COR-L47 (cell line): ENCODE measurements around the gene PXMP4.

Source experiments
- DNase-seq: peaks from one replicate; lab custom pipeline; 2025; lab: John Stamatoyannopoulos, UW

PXMP4 gene

GRCh38 chr20:33684533-33685327 is 35.4 kb downstream of the PXMP4 start:
- peak; percentile 96 for DNase-seq

DNA sequence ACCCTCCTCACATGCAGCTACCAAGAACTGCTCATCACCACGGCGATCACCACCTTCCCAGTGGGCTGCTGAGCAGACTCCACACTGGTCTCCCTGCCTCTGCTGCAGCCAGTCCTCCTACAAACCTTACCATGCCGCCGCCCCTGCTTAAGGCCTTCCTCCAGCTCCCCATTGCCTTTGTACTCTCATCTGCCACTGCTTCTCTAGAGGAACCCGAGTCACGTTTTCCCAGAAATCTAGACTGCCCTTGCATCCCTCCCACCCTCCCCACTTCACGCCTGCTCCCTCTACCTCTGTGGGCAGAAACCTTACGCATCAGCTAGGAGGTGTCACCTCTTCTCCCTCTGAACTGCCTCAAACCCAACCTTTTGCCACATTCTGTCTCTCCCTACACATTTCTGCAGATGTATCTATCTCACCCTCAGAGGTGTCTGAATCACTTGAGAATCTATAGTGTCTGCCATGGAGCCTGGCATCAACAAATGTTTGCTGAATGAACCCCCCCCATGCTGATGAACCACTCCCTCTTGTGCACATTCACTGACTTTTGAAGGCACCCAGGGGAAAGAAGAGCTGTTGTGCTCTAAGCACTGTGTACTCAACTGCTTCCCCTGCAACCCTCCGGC is 38.3 kb downstream of the PXMP4 start:
- peak; percentile 28 for DNase-seq

DNA sequence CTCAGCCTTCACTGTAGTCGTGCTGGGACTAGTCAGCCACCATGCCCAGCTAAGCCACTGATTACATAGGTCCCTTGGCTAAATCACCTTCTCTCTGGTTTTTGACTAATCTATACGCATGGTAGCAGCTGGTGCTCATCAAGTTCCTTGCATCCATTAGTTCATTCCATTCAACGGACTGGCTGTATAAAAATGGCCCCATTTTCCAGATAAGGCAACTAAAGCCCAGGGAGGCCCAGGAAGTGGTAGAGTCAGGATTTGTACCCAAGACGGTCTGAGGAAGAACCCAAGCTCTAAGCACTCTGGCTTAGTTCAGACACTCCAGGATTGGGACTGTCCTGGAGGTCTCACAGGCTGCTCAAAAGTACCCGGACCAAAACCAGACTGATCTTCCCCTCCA is 38.8 kb downstream of the PXMP4 start:
- no peak for DNase-seq

DNA sequence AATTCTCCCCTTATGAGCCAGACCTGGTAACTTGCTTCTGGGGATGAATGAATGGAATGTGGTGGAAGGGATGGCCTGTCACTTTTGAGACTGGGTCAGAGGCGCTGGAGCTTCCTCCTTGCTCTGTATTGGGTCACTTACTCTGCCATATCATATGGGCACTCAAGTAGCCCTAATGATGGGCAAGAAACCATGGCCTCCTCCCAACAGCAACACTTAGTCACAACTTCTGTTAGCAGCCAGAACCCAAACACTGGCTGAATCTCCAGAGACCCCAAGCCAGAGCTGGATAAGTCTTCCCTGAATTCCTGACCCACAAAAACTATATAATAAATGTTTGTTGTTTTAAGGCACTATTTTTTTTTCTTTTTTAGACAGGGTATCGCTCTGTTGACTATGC is 39.4 kb downstream of the PXMP4 start:
- no peak for DNase-seq

DNA sequence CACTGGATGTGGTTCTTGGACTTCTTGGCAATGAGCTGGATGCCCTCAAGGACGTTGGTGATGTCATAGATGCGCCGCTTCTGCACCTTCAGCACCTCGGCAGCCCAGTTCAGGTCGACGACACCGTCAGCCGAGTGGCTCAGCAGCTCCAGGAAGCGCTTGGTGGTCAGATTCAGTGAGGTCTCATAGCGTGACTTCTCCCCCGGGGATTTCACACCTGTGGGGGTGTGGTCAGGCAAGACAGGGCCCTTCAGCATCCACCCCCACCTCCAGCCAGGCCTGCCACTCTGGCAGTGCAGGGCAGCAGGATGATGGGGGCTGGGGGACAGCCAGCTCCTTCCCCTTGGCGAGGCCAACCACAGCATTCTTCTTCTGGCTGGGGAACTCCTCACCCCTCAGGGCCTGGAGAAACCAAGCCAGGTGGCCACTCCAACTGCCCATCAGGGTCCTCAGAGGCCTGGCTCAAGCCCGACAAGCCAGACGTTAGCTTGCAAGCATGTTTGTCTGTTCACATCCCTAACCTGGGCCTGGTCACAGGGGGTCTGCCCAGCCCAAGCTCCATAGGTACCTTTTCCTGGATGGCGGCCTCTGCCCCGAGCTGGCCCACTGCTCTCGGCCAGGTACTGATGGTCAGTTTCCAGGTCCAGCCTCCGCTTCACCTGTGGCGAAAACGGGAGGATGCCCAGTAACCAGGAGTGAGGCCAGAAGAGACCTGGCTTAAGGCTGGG is 40.2 kb downstream of the PXMP4 start:
- no peak for DNase-seq

DNA sequence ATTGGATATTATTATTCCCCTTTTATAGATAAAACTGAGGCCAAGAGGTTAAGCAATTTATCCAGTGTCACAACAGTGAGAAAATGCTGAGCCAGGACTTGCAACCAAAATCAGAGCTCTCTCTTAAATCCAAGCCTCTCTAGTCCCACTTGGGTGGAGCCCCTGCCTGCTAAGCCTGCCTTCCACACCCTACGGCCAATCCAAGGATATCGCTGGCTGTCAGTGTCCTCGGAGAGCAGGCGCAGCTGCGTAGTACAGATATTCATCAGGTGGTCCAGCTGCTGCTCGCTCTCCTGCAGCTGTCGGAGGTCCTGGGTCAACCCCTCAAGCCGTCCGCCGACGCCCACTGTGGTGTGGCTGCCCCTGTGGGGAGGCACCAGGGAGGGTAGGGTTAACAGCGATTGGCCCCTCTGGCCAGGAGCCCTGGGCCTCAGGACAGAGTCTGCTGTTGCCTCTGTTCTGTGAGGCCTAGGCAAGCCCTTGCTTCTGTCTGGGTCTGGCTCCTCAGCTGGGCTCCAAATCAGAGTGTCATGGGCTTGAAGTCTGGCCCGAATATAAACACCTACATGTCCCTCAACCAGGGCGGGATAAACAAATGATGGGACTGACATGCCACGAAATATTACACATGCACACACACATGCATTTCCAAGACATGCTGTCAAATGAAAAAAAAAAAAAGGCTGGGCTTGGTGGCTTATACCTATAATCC is 42.0 kb downstream of the PXMP4 start:
- DNase-seq: no peak

- no peak for DNase-seq
Measured at GRCh38 chr20:33676652-33677645, 43.2 kb downstream of the PXMP4 start.

- no peak for DNase-seq
Measured at GRCh38 chr20:33676121-33676520, 44.0 kb downstream of the PXMP4 start.

- DNase-seq: no peak
Measured at GRCh38 chr20:33675136-33675959, 44.8 kb downstream of the PXMP4 start.

DNA sequence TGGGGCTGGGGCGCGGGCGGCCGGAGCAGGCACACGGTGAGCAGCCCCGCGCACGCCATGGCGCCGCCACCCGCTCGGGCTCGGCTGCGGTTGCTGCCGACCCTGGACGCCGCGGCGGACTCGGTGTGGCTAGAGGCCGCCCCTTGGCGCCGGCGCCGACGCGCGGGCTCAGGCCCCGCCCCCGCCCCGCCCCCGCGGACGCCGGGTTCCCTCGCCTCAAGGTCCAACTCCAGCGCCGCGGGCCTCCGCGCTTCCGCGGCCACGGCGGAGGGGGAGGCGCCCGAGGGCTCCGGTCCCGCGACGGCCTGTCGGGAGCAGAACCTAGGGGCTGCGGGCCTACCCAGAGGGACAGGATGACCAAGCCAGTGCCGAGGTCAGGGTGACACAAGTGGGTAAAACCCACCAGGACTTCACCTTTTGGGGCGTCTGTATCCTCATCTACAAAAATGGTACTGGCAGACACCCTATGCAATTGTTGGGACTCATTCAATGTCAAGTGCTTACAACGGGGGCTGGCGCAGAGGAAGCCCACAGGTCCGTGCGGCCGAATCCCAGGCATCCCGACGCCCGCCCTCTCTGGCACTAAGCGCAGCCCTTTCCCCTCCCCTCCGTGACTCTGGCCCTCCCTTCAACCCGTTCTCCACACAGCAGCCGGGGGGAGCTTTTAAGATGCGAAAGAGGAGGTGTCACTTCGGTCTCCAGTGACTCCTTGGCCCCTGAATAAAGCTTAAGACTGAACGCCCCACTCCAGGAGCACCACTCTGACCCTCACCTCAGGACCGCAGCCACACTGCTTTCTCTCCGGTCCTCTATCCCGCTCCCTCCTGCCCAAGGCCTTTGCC is 45.6 kb downstream of the PXMP4 start, which contains the start of gene NECAB3:
NECAB3 (minus strand) TSS at position 135 of the 842 bp plus-strand sequence; CDS start at position 59, 76 bp downstream.
- peak; percentile 54 for DNase-seq

DNA sequence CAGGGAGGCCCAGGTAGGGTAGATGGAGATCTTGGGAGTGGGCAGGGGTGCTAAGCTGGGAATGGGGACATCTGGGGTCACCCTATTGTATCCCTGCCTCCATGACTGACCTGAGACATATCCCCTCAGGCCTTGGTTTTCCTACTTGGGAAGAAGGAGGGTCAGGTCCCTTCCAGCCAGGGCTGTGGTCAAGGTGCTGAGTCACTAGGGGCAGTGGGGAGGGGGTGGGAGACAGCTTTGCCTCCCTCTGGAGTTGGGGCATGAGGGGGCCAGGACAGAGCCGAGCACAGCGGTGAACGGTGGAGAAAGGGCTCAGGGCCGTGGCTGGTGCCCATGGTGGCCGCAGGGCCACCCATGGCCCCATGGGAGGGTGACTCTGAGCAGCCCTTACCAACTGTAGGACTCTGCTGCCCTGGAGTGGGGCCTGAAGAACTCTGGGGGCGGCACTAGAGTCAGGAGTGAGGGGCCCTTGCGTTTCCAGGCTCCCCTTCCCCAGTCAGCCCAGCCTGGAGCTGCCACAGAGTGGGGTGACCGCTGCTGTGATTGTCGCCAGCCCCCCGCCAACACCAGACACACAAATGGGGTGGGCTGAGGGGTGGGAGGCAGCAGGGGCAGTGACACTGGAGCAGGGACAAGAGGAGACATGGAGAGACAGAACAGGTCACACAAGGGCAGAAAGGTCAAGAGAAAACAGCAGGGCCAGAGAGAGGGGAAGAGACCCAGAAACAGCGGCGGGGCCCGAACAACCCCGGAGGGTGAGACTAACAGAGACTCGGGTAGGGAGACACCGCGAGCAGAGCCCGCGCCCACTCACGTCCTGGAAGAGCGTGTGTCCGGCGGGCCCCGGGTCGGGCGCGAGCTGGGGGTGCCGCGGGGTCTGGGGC is 46.5 kb downstream of the PXMP4 start:
- no peak for DNase-seq

GRCh38 chr20:33673114-33673409 is 47.0 kb downstream of the PXMP4 start:
- no peak for DNase-seq

DNA sequence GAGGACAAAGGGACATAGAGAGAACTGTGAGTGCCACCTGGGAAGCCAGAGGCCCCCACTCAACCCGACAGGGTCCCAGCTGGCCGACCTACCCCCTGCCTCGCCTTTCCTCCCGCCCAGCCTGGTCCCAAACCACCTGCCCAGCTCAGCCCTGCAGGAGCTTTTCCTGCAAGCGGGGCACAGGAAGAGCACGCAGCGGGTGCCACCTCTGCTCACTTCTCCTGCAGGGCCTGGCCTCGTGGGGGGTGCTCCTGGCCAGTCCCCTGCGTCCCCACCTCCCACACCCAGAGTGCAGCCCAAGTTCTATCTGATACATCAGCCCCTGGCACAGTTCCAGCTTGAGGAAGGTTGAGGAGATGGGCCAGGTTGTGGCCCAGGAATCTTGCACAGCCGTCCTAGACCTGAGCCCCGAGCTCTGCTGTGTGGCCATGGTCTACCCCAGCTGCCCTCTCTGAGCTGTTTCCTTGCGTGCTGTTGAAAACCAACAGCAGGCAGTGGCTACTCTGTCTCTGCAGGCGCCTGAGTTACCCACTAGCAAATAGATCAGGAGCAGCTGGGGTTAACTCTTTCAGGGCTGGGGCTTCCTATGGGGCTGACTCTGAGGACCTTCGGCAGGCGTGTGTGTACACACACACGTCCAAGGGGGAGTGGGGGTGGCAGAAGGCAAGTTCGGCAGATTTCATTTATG is 47.5 kb downstream of the PXMP4 start:
- peak; percentile 87 for DNase-seq

DNA sequence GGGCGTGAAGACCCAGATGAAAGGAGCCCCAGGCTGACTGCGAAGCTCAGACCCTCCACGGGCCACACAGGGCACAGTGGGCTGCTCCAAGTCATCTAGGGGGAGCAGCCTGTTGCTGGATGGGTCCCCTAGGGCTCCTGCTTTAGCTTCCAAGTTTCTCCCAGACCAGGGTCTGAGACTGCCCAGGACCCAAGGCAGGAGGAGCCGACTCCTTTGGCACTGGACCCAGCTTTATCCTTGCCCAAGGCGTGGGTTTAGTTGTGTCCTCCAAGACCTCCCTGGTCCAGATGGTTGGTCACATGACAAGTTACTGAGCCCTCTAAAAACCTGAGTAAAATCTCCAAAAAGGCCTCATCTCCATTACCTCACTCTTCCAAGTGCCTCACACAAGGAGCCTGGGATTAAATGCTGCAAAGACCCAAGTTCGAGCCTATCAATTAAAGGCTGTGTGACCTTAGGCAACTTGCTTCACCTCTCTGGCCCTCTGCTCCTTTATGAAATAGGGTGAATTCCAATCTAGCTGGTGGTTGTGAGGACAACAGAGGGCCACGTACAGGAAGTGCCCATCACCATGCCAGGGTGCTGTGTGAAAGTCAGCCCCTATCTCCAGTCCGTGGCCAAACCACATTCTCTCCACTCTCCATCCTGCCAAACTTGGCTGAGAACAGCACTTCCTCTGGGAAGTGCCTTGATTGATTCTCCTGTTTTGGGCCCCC is 48.4 kb downstream of the PXMP4 start:
- no peak for DNase-seq

- DNase-seq: no peak
Measured at GRCh38 chr20:33670715-33671499, 49.2 kb downstream of the PXMP4 start.
